Inflammatory macrophage treated with lipopolysaccharide for 4 hours (primary cell): ENCODE data around the gene CSMD2.

Experiments used
- DNase-seq: peaks from one replicate; pipeline ENCODE4 v3.0.0-alpha.2; 2020

Gene CSMD2

DNA sequence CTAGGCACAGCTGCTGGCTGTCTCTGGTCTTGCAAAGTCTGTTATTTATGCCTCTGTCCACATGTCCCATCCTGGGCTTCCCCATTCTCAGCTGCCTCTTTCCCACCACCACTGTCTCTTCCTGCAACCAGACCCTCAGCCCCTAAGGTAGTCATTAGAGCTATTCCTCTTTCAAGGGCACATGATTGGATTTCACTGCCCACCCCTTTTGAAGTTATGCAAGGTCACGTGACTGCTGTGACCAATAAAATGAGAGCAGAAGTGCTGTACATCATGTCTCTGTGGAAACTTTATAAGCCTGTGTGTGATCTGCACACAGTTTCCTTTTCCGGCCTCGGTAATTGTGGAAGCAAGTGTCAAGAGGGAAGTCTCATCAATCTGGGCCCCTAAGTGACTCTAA, 437.7 kb downstream of the CSMD2 start:
- DNase-seq = peak; percentile 13

GRCh38 chr1:33726274-33726804, 438.7 kb downstream of the CSMD2 start:
- DNase-seq = no peak

GRCh38 chr1:33725556-33726160, 439.4 kb downstream of the CSMD2 start:
- no peak for DNase-seq

GRCh38 chr1:33725037-33725436, 440.0 kb downstream of the CSMD2 start:
- no peak for DNase-seq

GRCh38 chr1:33724348-33724747, 440.7 kb downstream of the CSMD2 start:
- DNase-seq = no peak

GRCh38 chr1:33723251-33723650, 441.8 kb downstream of the CSMD2 start:
- DNase-seq = no peak

DNA sequence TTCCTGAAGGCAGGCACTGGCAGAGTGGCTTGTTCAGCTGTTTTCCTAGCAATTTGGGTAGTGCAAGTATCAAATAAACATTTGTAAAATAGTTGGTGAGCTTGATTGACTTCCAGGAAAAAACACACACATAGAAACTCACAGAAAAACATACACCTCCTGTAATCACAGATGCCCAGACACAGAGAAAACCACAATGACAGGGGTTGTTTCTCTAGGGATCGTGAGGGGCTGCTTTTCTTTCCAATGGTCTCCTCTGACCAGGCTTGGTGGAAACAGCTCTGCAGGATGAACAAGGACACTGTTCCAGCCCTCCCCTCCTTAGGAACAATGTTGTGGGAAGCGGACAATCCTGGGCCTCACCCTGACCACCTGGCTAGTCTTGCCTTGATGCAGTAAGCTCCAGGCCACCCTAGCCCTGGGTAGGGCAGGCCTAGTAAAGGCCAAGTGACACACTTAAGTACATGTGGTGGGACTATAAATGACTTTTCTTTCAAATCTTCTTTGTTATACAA, 443.7 kb downstream of the CSMD2 start:
- DNase-seq = no peak

GRCh38 chr1:33719771-33720670, 445.0 kb downstream of the CSMD2 start:
- no peak for DNase-seq

DNA sequence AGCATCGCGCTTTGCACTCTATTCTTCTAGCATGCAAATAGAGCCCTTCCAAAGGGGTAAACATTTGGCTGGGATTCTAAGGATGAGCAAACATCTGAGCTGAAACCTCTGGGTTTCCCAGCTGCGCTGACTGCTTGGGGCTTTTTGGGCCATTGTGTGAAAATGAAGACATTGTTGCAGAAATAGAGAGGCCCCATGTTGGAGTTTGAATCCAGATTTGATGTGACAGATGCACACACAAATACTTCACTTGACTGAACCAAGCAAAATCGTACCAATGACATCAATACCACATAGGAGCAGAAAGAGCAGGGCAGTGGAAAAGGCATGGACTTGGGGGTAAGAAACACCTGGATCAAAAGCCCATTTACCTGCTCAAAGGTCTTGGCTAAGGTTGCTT, 445.7 kb downstream of the CSMD2 start:
- no peak for DNase-seq

GRCh38 chr1:33718186-33718585, 446.8 kb downstream of the CSMD2 start:
- DNase-seq = no peak

GRCh38 chr1:33716976-33717688, 447.9 kb downstream of the CSMD2 start:
- DNase-seq = no peak

DNA sequence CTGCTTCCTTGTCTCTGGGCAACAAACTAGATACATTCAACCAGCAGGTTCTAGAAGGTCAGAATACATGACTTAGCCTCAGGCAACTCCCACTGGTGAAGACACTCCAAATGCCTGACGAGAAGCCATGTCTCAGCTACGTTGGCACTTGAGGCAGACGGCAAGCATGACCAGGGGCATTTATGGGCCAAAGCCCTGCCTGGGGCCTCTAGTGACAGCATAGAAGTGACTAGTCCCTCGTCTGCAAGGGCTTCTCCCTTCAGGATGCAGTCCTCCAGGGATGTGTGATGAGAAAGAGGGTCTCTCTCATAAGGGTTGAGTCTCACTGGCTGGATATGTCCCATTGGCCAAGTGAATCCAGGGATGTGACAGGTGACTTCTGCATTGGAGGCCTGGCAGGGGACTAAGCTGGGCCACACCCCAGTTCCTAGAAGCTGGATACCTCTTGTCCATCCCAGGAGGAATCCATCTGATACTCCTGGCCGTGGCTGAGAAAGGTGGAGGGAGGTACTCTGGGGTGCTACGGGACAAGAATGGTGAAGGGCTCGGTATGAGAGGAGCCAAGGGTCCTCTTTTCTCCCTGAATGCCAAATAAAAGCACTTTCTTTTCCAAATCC, 449.7 kb downstream of the CSMD2 start:
- DNase-seq = no peak

GRCh38 chr1:33714421-33714820, 450.6 kb downstream of the CSMD2 start:
- no peak for DNase-seq

GRCh38 chr1:33713058-33713877, 451.8 kb downstream of the CSMD2 start:
- DNase-seq = no peak

- no peak for DNase-seq
These were observed 452.8 kb downstream of the CSMD2 start for GRCh38 chr1:33712186-33712585.

- no peak for DNase-seq
These were observed 453.5 kb downstream of the CSMD2 start for GRCh38 chr1:33711511-33711910.

GRCh38 chr1:33710967-33711366, 454.1 kb downstream of the CSMD2 start:
- DNase-seq = no peak

DNA sequence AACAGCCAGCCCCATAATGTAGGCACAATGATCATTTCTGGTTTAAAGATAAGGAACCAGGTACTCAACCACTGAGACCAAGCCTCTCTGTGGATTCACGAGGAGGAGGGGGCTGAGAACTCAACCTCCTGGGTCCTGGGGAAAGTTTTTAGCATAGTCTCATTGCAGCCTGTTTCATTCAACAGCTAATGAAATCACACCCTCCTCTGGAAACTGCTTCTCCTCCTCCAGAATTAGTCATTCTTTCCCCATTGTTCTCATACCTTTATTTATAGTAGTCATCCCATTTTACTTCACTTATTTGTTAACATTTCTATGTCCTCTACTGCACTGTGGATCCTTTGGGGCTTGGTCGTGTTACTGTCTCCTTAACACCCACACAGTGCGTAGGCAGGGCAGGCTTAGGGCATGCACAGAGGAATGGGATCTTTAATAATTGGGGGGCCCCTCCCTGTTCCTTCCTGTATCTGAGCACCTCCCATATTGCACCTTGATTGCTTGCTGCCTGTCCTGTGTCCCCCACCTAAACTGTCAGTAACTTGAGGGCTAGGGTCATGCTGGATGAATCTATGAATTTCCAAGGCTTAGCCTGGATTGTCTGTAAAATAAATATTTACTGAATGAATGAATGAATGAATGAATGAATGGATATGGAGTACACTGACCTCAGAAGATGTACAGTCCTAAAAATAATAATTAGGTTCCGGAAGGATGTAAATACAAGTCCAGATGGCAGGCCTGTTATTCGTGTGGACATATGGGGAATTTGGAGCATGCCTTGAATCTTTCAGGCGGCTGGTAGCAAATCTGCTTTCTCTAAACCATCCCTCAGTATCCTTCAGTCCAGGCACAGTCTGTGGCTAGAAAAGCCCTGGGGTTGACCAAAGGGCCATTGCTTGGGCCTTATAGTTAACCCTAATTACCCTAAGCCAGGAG, 455.0 kb downstream of the CSMD2 start:
- no peak for DNase-seq

GRCh38 chr1:33709174-33709782, 455.8 kb downstream of the CSMD2 start:
- no peak for DNase-seq

DNA sequence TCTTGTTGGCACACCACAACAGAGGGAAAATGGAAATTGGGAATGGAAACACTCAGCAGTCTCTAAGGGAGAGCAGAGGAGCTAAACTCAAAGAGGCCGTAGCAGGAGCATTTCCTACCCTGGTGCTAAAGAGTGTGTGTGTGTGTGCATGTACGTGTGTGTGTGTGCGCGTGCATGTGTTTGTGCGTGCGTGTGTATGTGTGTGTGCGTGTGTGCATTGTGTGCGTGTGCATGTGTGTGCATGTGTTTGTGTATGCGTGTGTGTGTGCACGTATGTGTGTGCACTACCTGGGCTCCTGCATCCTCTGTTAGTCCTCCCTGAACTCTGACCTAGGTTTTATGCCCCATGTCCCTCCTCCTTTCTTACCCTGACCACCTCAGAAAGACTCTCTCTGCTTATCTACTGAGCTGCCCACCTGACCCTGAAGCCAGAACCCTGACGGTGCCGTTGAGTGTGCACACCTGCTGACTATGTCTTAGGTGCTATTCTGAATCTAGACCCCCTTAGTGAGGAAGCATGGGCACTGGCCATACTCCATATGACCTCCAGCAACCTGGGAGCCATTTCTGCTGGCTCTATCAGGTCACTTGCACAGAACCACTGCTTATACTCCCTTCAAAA, 458.3 kb downstream of the CSMD2 start:
- DNase-seq = no peak
